Astrocyte of the hippocampus (primary cell): Measurements from ENCODE around the gene GNG7.
"Not testable (repeated sequence)": the region's sequence is repeated elsewhere in the genome, so short reads cannot be mapped to it uniquely, and the experiment has no call there.

Experiments
- DNase-seq: peaks from one replicate; pipeline ENCODE4 v3.0.0; 2011; ENCODE audit warnings: low read depth, low spot score

GNG7 gene

DNA sequence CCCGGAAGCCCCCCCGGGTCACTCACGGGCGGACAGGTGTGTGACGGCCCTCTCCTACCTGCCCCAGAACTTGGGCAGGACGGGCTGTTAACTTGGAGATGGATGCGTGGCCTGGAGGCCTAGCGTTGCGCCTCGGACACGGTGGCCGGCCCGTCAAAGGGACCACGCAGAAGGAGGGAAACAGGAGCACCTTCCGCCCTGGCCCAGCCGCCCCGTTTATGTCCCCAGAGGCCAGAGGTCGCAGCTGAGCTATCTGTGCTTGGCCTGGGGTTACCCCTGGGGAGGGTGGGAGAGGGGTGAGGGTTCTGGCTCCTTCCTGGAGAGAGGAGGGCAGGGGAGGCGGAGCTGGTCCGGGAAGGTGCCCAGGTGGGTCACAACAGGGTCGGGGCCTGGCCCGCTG lies 190.9 kb downstream of the GNG7 start:
- DNase-seq: no peak

DNA sequence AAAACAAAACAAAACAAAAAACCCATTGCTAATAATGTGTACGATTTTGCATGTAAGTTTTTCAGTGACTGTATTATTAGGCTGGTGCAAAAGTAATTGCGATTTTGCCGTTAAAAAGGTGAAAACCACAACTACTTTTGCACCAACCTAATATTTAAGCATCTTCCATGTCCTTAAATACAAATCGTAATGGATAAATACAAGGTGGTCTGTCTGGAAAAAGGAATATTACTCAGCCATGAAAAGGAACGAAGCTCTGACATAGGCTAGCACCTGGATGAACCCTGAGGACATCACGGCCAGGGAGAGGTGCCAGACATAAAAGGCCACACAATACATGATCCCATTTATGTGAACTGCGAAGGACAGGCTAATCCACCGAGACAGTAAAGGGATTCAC lies 193.4 kb downstream of the GNG7 start:
- DNase-seq: no peak

DNA sequence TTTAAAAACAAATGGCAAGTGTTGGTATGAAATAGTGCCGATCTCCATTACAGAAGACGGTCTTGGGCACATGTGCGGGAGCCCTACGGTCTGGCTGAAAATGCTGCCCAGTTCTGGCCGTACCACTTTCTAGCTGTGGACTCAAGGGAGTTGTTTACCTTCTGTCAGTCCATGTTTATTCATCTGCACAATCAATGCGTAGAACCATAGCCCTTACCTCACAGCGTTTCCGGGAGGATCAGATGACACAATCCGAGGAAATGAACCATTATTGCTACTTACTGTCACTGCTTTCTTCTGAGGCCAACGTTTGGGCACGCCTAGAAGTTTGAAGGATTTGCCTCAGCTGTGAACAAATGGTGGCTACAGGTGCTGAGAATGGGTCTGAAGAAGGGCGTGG lies 195.4 kb downstream of the GNG7 start:
- DNase-seq: no peak

DNA sequence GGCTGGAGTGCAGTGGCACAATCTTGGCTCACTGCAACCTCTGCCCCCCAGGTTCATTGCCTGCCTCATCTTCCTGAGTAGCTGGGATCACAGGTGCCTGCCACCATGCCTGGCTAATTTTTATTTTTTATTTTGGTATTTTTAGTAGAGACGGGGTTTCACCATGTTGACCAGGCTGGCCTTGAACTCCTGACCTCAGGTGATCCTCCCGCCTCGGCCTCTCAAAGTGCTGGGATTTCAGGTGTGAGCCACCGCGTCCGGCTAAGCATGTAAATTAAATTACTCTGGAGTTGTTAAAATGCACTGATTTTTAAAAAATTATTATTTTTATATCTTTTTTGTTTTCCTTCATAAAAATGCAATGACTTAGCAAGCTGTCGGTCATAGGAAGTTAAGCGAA lies 195.8 kb downstream of the GNG7 start:
- DNase-seq: not testable (repeated sequence)

DNA sequence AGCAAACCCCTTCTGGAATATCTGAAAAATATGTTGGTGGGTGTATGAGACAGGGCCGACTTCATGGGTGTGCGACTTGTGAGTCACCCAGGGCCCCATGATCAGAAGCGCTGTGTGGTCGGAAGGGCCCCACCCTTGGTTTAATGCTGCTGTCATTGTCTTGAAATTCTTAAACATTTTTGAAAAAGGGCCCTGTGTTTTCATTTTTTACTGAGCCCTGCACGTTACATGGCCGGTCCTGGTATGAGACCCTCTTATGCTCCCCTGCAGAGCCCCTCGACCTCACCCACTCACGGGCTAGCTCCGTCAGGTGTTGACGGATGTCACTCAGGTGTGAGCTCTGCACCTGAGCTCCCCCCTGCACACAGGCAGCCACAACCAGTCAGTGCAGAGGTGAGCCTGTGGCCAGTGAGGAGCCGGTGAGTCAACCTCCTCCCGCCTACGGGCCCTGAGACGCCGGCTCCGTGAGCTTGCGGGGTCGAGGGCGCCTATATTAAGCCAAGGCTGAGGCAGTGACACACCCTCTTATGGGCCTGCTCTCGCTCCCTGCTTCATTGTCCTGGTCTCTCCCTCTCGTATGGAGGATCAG lies 198.9 kb downstream of the GNG7 start:
- DNase-seq: peak; percentile 63

DNA sequence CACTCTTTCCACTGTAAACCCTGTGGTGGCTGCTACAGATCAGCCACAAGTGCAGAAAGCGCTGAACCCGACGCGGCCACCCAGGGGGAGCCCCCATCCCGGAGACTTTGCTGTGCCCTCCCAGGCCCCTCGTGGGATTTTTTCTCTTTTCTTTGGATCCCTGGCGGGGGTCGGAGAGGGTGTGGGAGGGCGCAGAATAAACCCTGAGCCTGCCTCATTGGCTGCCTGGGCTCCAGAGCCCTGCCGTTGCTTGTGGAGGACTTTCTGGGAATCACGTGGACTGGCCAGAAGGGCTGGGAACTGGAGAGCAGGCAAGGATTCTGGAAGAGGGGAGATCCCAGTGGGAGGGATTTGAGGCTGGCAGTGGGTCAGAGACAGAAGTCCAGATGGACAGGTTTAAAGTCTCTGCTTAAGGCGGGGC lies 201.6 kb downstream of the GNG7 start:
- no peak for DNase-seq

DNA sequence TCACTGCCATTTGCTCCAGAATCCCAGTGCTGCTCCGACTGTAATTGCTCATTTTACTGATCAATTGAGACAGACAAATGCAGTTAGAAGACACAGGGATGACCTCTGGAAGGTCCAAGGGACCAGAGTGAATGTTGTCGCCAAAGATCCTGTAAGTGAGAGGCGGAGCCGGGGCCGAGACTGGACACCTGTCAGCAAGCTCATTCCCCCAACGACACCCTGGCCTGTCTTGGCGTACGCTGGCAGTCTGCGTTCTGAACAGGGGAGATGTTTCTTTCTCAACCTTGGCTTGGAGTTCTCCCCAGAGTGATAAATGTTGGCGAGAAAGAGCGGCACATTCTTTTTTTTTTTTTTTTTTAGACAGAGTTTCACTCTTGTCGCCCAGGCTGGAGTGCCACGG lies 202.3 kb downstream of the GNG7 start:
- DNase-seq: no peak

DNA sequence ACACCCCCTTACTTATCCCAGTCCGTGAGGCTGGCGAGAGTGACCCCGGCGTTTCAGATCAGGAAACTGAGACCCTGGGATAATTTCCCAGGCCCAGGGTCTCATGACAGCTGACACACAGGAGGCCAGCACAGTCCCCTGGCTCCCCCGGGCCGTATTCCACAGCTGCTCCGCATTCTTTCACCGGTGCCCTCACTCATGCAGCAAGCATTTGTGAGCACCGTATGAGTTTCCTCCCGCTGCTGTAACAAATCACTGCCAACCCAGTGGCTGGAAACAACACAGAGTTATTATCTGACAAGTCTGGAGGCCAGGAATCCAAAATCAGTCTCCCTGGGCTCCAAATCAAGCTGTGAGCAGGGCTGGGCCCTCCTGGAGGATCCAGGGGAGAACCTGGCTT lies 205.3 kb downstream of the GNG7 start:
- DNase-seq: no peak

DNA sequence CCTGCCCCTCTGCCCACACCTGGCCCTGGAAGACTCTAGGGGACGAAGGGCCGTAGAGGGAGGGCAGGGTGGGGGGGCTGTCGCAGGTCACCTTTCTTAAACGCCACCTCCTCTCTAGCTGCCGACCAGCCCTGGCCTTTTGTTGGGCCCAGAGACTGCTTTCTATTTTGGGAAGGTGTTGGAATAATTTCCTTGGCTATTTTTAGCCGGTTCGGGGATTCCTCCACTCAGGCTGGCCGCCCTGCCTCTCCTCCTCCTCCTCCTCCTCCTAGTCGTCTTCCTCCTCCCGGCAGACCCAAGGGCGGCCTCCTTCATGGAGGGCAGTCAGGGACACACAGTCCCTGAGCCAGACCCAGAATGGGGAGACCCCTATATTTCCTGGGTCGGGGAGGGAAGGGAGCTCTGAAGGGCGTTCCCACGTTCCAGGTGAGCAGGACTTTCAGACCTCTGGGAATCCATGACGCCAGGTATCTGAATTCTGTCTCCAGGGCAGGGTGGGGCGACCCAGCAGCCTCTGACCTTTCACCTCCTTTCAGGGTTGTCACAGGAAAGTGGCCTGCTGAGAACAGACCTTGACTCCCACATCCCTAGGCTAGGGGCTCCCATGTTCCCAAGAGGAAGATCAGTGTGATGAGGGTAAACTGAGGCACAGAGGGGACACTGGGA lies 206.7 kb downstream of the GNG7 start:
- DNase-seq: no peak

DNA sequence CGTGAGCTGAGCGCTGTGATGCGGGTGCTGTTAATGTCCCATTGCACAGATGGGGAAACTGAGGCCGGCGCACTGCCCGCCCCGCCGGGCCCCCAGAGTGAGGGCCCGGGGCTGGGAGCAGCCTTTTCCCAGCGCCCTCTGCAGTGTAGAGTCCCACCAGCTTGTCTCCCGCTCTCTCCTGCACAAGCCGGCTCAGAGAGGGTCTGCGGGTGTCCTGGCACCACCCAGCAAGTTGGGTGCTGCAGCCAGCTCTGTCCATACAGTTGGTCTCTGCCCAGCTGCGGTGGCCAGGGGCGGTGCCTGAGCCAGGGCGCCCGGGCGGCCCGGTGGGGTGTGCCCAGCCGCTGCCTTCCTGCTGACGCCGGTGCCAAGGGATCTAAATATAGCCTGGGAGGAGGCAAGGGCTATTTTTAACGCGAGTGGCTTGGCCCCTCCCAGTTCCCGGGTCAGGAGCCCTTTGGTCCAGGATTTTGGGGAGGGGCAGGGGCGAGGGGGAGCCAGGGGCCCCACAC lies 207.3 kb downstream of the GNG7 start:
- peak; percentile 81 for DNase-seq

DNA sequence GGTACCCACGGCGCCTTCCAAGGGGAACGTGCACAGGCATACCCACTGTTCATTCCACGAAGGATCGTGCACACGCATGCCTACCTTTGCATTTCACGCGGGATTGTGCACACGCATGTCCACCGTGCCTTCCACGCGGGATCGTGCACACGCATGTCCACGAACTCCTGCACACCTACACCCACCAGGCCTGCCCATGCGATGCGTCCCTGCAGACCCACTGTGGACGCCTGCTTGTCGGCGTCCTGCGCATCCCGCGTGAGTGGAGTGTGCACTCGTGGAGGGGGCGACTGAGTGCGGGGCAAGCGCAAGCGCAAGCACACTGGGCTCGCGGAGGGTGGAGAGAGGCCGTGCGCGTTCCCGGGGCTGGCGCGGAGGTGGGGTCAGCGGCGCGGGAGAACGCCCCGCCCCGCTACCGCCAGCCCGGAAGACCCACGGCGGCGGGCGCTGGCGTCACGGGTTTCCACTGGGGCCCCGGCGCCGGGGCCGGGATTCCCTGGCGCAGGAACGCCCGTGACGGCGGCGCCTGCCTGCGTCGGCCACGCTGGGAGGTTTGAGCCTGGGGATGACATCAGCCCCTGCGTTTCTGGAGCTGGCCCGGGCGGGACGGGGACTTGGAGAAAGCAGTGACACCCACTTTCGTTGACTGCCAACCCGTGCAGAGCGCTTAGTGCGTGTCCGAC lies 207.9 kb downstream of the GNG7 start:
- DNase-seq: peak; percentile 92

DNA sequence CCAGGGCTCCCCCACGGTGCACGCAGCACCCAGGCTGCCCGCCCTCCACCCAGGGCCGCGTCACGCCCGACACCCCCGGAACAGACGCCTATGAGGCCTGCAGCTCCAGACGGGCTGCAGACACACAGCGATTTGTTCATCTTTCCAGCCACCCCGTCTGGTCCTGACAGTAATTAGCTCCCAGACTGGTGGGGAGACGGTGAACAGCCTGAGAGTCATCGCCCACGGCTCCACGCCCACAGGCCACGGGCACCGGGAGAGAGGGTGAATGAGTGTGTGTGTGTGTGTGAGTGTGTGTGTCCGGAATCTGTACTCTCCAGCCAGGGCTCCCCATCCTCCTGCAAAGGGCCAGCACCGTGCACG lies 208.4 kb downstream of the GNG7 start:
- DNase-seq: peak; percentile 73

DNA sequence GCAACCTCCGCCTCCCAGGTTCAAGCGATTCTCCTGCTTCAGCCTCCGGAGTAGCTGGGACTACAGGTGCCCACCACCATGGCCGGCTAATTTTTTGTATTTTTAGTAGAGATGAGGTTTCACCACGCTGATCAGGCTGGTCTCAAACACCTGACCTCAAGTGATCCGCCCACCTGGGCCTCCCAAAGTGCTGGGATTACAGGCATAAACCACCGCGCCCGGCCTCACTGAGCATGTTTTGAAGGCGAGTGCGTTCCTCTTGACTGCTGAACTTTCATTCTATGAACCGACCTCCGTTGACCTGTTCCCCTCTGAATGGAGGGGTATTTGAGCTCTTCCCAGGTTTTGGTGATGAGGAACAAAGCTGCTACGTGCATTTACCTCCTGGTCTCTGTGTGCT lies 209.0 kb downstream of the GNG7 start:
- not testable (repeated sequence) for DNase-seq

DNA sequence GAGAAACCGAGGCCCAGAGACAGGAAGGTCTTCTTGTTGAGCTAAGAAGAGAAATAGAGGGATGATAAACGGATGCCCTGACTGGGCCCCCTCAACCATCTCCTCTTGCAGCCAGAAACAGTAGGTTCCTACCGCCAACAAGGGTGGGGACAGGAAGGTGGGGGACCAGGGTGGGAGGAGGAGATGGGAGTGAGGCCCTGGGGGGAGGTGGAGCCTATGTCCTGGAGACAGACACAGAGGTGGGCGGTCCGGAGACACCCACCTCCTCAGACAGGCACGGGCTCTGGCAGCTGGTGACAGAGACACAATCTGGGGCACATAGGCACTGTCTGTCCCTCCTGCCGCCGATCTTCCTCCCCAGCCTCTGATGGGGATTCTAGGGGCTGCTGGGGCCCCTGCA lies 209.6 kb downstream of the GNG7 start:
- DNase-seq: no peak

DNA sequence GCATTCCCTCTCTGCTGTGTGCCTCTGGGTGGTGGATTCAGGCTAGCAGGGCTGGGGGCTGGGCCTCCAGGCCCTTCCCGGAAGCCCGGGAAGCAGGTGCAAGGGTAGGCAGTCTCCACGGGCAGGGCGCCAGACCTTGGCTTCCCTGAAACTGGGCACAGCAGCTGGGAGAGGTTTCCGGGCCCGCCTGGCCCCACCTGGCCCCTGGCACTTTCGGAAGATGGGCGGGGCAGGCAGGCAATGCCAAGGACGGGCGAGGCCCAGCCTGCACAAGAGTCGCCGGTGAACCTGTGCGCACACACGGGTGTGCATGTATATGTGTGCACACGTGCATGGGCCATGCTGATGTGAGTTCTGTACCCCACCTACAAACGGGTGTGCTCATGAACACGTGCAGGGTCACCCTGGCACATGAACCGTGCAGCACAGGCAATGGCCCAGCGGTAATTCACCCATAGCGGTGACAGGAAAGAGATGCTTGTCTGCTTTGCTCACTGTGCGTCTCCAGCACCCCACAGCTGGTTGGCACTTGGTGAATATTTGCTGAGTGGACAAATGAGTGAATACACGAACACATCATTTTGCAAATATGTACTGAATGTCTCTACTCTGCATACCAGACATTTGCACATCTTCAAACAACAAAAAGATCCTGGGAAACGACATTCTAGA lies 211.2 kb downstream of the GNG7 start:
- DNase-seq: peak; percentile 90

DNA sequence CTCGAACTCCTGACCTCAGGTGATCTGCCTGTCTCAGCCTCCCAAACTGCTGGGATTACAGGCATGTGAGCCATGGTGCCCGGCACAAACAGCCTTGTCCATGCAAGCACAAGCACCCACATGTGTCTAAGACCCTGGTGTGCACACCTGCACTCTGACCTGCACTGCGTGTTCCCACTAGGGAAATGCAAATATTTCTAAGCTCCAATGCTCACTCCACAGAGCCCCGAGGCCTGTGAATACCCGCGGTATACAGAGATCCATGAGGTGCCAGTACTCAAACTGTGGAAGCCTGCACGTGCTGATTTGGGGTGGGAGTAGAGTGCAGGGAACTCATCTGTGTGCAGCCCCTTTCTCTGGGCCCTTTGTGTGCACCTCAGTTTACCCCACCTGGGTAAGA lies 211.8 kb downstream of the GNG7 start:
- DNase-seq: no peak

DNA sequence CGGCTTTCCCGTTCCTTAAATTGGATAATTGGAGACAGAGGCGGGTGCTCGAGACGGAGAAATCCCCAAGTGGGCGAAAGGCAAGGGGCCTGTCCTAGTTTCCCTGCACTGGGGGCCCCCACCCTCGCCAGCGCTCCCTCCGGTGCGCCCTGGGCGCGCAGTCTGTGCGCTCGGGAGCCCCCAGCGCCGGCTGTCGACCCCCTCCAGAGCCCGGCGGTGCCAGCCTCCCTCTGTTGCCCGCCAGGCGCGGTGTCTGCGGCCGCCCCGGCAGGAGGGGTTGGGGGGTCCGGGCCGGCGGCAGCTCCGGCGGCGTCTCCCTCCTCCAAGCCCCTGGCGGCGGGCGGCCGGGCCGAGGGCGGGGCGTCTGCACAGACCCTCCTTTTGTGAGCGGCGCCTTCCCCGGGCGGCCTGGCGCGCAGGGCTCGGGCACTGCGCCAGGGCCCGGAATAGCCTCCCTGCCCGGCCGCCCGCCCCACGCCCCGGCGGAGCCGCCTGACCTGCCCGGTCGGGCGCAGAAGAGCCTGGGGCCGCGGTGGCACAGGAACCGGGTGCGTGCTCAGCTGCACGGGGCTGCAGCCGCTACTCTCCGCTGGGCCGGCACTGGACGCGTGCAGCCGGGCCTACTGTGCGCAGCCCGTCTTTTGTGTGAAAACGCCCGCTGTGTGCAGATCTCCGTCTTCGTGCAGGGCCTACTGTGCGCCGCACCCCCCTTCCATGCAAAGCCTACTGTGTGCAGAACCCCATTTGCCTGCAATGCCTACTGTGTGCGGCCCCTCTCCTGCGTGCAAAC lies 213.4 kb downstream of the GNG7 start:
- DNase-seq: peak; percentile 89

DNA sequence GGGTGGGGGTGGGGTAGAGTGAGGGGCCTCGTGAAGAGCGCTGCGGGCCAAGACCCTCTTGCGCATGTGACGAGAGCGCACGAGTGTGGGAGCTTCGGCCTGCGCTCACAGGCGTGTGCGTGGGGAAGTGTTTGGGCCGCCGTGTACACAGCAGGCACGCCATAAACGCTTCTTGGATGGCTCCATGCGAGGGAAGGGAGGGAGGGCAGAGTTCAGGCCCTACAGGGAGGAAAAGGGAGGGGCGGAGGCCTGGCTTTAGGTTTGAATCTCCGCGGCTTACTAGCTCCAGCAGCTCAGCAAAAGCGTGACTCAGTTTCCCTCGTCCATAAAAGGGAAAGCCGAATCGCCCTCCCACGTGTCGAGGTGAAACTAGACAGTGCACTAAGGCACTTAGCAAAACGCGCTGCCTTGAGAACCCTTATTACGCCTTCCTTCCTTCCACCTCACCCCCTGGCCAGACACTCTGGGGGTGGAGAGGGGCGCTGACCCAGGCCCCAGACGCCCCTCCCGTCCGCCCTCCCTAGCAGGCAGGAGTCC lies 214.0 kb downstream of the GNG7 start:
- DNase-seq: no peak

DNA sequence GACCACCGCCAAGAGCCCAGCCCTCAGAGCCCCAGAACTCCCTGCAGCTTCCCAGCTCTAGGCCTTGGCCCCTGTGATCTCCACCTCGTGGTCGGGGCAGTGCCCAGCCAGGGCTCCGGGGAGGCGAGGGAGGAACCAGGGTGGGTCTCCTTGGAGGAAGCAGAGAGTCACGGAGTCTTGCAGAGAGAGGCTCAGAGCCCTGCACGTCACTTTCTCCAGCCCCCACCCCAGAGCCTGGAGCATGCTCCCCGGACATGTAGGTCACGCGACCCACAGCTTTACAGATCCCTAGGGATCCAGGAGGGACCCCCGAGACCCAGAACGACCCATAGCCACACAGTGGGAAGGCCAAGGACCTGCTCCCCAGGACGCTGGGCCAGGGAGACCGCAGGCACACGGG lies 214.7 kb downstream of the GNG7 start:
- no peak for DNase-seq

DNA sequence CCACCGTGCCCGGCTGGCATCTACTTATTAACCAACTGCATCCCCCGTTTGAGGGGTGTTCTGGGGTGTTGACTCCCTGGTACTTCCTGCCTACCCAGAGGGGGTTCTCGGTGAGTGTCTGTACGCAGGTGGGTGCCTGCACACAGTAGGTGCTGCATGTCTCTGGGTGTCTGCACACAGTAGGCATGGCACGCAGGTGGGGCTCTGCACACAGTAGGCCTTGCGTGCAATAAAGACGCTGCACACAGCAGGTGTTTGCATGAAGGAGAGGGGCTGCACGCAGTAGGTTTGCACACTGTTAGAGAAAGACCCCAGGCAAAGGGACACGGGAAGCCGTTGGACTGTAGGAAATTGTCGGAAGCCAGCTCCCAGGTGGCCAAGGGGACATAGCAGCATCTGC lies 215.4 kb downstream of the GNG7 start:
- DNase-seq: no peak

DNA sequence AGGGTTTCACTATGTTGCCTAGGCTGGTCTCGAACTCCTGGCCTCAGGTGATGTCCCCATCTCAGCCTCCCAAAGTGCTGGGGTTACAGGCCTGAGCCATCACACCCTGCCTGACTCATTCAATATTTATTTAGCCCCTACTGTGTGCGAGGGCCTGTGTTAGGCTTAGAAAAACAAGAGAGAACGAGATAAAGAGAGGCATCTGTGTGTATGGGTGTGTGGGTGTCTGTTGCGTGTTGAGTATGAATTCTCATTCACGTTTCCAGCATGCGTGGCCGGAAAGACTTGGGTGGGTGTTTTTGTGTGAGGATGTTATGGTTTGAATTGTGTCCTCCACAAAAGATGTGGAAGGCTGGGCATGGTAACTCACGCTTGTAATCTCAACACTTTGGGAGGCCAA lies 217.1 kb downstream of the GNG7 start:
- no peak for DNase-seq
